Thoracic aorta (tissue), 2 donors: Measurements from ENCODE around the gene LUC7L2. TPM values are rescaled to one million over a fixed set of nuclear protein-coding genes. Genes with fewer than 3 reads are reported as not detected.

Experiments used
- ATAC-seq: fragments of 150-250 bp; one replicate; pipeline ENCODE4 v1.8.0; 2017; ENCODE audit warnings: low read depth; ENCODE audit not compliant: insufficient number of reproducible peaks, low FRiP score
- DNase-seq: peaks from one replicate; pipeline ENCODE4 v3.0.0-alpha.2; 2020; ENCODE audit warnings: low spot score
- H3K27ac ChIP-seq, 2 donors: fragments of 200-600 bp; sonication (generic); 1 replicate in 1 of 2; 2 replicates in 1 of 2; pipeline ENCODE4 v1.5.1; 2016; ENCODE audit warnings: mild to moderate bottlenecking in 2 of 2, moderate library complexity in 2 of 2
- H3K27me3 ChIP-seq: fragments of 200-600 bp; sonication (generic); replicated peaks from 2 replicates; pipeline ENCODE4 v1.6.0; 2016; ENCODE audit warnings: mild to moderate bottlenecking; ENCODE audit not compliant: insufficient read depth
- H3K36me3 ChIP-seq: fragments of 200-600 bp; sonication (generic); one replicate; pipeline ENCODE4 v1.5.1; 2016
- H3K4me1 ChIP-seq, 2 donors: fragments of 200-600 bp; sonication (generic); 1 replicate in 1 of 2; 2 replicates in 1 of 2; pipeline versions ENCODE4 v1.5.1 to v1.6.0; 2016; ENCODE audit warnings: low read depth in 2 of 2, mild to moderate bottlenecking in 1 of 2; ENCODE audit not compliant: control insufficient read depth in 1 of 2
- H3K4me3 ChIP-seq: fragments of 200-600 bp; sonication (generic); 2 replicates; pipeline ENCODE4 v1.5.1; 2016; ENCODE audit warnings: mild to moderate bottlenecking
- H3K9me3 ChIP-seq: fragments of 200-600 bp; sonication (generic); 2 replicates; pipeline ENCODE4 v1.5.1; 2016
- total RNA-seq, 2 donors: library from RNA; depleted of rRNA; stranded (reverse); fragments of >200 nt; gene quantifications; one replicate each; pipeline versions ENCODE4 v1.1.0 to v1.2.3, GENCODE V29; 2016
- TF ChIP-seq, protein P1 (sequence below): fragments of 200-600 bp; sonication (generic); IDR thresholded peaks from one replicate; pipeline ENCODE4 v1.5.1; 2019; ENCODE audit warnings: antibody characterized with exemption

LUC7L2 gene
- total RNA-seq, 2 donors from 2014 or later: 73.4 to 137 TPM

DNA sequence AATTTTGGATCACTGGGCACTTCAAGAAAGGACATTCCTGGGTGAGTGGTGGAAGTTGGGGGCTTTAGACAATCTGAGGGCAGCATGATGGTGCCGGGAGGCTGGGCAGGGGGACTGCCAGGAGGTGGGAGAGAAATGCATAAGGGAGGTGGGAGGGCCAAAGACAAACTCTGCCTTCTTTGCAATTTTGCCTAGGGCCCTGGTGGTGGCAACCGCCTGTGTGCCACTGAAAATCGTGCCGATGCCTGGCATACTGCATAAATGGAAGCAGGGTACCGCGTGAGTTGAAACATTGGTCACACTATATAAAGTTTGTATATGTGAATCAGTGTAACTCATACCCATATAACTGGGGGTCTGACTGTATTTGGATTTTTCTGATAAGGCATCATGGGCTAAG, 3.3 kb downstream of the LUC7L2 start:
- Histone ChIP-seq H3K27ac (no peak overlapping the region), H3K36me3 (no peaks in the 10 kb centered on the region), H3K27me3 (no peaks in the 10 kb centered on the region), H3K4me3 (no peak overlapping the region), H3K9me3 (no peaks in the 10 kb centered on the region), H3K4me1 (peaks cover 36 to 43% of the 10 kb centered on the region in 2 donors)
- DNase-seq (no peak), ATAC-seq (no peak)
- TF ChIP-seq, protein P1, sequence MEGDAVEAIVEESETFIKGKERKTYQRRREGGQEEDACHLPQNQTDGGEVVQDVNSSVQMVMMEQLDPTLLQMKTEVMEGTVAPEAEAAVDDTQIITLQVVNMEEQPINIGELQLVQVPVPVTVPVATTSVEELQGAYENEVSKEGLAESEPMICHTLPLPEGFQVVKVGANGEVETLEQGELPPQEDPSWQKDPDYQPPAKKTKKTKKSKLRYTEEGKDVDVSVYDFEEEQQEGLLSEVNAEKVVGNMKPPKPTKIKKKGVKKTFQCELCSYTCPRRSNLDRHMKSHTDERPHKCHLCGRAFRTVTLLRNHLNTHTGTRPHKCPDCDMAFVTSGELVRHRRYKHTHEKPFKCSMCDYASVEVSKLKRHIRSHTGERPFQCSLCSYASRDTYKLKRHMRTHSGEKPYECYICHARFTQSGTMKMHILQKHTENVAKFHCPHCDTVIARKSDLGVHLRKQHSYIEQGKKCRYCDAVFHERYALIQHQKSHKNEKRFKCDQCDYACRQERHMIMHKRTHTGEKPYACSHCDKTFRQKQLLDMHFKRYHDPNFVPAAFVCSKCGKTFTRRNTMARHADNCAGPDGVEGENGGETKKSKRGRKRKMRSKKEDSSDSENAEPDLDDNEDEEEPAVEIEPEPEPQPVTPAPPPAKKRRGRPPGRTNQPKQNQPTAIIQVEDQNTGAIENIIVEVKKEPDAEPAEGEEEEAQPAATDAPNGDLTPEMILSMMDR: no peak

DNA sequence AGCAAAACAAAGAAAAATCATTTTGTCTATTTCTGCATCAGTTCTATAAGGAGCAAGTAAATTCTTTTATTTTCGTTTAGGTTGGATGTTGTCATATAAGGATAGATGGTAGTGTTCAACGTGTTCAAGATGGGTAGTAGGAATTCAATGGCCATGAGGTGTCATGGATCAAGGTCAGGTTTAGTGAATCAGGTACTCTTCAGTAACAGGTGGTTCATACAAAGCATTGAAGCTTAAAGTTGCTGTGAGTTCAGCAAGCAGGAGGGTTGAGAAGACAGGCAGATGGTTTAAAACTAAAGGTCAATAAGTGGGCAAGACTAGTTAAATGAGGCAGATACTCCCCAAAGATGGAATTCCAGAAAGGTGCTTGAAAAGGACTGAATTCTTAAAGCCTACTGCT, 5.6 kb downstream of the LUC7L2 start:
- TF ChIP-seq, protein P1: no peak
- no peak overlapping the region for H3K4me3 ChIP-seq
- ATAC-seq: no peak
- H3K9me3 ChIP-seq: no peaks in the 10 kb centered on the region
- H3K27me3 ChIP-seq: no peaks in the 10 kb centered on the region
- no peaks in the 10 kb centered on the region for H3K36me3 ChIP-seq
- no peak overlapping the region for H3K27ac ChIP-seq
- no peak for DNase-seq
- peaks cover 47 to 60% of the 10 kb centered on the region in 2 donors for H3K4me1 ChIP-seq

DNA sequence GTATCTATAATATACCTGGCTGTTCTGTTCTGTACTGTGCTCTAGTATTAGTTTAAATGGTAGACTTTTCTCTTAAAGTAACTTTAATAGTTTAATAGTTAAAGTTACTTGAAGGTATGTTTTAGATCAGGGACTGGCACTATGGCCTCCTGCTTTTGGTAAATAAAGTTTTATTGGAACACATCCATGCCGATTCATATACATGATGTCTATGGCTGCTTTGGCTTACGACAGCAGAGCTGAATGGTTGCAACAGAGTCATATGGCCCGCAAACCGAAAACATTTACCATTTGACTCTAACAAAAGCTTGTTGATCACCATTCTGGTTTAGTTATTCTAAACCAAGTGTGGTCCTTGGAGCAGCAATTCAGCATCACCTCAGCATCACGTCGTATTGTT, 6.7 kb downstream of the LUC7L2 start:
- H3K27me3 ChIP-seq: no peaks in the 10 kb centered on the region
- no peak overlapping the region for H3K4me3 ChIP-seq
- DNase-seq (no peak), ATAC-seq (no peak)
- H3K36me3 ChIP-seq: no peaks in the 10 kb centered on the region
- H3K27ac ChIP-seq: no peak overlapping the region
- peaks cover 54 to 66% of the 10 kb centered on the region in 2 donors for H3K4me1 ChIP-seq
- H3K9me3 ChIP-seq: no peaks in the 10 kb centered on the region
- TF ChIP-seq, protein P1: no peak

DNA sequence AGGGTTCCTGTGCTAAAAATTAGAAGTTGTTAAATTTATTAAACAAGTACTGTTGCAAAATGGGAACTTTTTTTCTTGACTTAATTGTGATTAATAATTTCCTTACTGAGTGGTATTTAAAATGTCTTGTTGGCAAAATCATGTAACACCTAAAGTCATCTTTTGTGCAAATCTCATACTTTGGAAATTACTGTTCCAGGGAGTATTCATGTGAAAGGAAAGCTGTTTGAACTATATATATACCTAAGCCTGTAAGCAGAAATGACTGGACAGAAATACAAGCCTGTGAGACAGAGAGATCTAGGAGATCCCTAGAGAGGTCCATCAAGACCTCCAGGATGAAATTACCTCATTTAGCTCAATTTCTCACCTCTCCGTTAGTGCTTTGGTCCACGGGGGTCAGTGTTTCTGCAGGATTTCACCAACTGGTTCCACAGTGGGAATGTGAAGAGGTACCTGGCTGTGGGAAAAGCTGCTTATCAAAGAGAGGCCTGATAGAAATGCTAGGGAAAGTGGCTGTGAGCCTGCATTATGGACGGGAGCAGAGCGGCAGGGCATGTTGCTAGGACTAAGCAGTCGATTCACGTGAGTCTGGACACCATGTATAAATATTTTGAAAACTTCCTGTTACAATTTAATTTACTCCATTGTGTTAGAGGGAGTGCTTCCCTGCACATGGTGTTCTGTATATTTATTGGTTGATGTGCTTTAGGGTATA, 7.9 kb downstream of the LUC7L2 start:
- no peak for ATAC-seq
- Histone ChIP-seq H3K4me1 (peaks cover 44 to 61% of the 10 kb centered on the region in 2 donors), H3K27ac (no peak overlapping the region)

DNA sequence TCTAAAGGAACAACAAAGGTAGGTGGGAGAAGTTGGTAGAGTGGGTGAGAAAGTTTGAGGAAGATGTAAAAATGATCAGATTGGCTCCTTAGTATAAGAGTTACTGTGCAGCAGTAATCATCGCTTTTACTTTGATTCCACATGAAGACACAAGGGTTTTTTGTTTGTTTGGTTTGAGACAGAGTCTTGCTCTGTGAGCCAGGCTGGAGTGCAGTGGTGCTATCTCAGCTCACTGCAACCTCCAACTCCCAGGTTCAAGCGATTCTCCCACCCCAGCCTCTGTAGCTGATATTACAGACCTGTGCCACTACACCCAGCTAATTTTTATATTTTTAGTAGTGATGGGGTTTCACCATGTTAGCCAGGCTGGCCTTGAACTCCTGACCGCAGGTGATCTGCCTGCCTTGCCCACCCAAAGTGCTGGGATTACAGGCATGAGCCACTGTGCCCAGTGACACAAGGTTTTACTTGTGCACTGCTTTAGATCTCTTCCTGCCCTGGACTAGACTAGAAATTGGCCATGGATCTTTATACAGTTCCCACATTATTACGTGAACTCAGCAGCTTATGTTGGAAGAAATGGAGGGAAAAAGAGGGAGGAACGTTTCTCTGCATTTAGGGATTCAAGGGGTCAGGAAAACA, 10.7 kb downstream of the LUC7L2 start:
- TF ChIP-seq, protein P1: no peak
- Histone ChIP-seq H3K4me3 (no peak overlapping the region), H3K4me1 (peaks cover 38 to 74% of the 10 kb centered on the region in 2 donors), H3K27ac (no peak overlapping the region), H3K27me3 (no peaks in the 10 kb centered on the region), H3K36me3 (no peaks in the 10 kb centered on the region), H3K9me3 (no peaks in the 10 kb centered on the region)
- ATAC-seq (no peak), DNase-seq (no peak)

More for the DNA sequence above, 7.9 kb downstream of the LUC7L2 start:
- Histone ChIP-seq H3K27me3 (no peaks in the 10 kb centered on the region), H3K9me3 (no peaks in the 10 kb centered on the region), H3K36me3 (no peaks in the 10 kb centered on the region), H3K4me3 (no peak overlapping the region)
- TF ChIP-seq, protein P1: no peak
- DNase-seq: no peak
